ENCODE results near the gene IL5.

DNA sequence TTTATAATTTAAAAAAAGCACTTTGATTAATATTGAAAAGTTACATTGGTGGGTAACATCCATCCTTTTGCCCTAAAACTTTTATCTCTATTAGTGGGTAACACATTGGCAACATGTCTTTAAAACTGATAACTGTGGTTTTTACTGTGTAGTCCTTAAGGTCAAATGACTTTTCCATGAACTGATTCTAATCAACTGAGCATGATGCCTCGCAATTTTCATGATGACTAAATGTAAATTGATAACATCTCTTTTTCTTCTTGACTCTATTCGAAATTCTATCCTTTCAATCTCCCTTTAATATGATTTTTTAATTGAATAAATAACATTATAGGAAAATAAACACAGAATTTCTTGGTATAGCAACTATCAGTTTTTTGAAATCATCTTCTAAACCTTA is 6.3 kb upstream of the IL5 start:
- TF ChIP-seq RORA (CRISPR knock-in tag; IDR thresholded peaks at IDR 0.05) (no peak), POLR2AphosphoS5 (IDR thresholded peaks at IDR 0.05; ENCODE audit: low read depth, low read length) (no peak), HNF4A (CRISPR knock-in tag; IDR thresholded peaks at IDR 0.05) (no peak), ZNF7 (CRISPR knock-in tag; IDR thresholded peaks at IDR 0.05) (no peak), EZH2 (conservative IDR thresholded peaks at IDR 0.05; ENCODE audit: low read depth, low read length) (no peak), MXD4 (CRISPR knock-in tag; IDR thresholded peaks at IDR 0.05) (no peak)
- TF ChIP-seq, protein P1, sequence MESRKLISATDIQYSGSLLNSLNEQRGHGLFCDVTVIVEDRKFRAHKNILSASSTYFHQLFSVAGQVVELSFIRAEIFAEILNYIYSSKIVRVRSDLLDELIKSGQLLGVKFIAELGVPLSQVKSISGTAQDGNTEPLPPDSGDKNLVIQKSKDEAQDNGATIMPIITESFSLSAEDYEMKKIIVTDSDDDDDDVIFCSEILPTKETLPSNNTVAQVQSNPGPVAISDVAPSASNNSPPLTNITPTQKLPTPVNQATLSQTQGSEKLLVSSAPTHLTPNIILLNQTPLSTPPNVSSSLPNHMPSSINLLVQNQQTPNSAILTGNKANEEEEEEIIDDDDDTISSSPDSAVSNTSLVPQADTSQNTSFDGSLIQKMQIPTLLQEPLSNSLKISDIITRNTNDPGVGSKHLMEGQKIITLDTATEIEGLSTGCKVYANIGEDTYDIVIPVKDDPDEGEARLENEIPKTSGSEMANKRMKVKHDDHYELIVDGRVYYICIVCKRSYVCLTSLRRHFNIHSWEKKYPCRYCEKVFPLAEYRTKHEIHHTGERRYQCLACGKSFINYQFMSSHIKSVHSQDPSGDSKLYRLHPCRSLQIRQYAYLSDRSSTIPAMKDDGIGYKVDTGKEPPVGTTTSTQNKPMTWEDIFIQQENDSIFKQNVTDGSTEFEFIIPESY (CRISPR knock-in tag; IDR thresholded peaks at IDR 0.05): no peak
- TF ChIP-seq, protein P2, sequence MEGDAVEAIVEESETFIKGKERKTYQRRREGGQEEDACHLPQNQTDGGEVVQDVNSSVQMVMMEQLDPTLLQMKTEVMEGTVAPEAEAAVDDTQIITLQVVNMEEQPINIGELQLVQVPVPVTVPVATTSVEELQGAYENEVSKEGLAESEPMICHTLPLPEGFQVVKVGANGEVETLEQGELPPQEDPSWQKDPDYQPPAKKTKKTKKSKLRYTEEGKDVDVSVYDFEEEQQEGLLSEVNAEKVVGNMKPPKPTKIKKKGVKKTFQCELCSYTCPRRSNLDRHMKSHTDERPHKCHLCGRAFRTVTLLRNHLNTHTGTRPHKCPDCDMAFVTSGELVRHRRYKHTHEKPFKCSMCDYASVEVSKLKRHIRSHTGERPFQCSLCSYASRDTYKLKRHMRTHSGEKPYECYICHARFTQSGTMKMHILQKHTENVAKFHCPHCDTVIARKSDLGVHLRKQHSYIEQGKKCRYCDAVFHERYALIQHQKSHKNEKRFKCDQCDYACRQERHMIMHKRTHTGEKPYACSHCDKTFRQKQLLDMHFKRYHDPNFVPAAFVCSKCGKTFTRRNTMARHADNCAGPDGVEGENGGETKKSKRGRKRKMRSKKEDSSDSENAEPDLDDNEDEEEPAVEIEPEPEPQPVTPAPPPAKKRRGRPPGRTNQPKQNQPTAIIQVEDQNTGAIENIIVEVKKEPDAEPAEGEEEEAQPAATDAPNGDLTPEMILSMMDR (CRISPR knock-in tag; IDR thresholded peaks at IDR 0.05): no peak
- TF ChIP-seq, protein P3, sequence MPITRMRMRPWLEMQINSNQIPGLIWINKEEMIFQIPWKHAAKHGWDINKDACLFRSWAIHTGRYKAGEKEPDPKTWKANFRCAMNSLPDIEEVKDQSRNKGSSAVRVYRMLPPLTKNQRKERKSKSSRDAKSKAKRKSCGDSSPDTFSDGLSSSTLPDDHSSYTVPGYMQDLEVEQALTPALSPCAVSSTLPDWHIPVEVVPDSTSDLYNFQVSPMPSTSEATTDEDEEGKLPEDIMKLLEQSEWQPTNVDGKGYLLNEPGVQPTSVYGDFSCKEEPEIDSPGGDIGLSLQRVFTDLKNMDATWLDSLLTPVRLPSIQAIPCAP (CRISPR knock-in tag; IDR thresholded peaks at IDR 0.05; ENCODE audit: low read depth): no peak
- TF ChIP-seq, protein P4, sequence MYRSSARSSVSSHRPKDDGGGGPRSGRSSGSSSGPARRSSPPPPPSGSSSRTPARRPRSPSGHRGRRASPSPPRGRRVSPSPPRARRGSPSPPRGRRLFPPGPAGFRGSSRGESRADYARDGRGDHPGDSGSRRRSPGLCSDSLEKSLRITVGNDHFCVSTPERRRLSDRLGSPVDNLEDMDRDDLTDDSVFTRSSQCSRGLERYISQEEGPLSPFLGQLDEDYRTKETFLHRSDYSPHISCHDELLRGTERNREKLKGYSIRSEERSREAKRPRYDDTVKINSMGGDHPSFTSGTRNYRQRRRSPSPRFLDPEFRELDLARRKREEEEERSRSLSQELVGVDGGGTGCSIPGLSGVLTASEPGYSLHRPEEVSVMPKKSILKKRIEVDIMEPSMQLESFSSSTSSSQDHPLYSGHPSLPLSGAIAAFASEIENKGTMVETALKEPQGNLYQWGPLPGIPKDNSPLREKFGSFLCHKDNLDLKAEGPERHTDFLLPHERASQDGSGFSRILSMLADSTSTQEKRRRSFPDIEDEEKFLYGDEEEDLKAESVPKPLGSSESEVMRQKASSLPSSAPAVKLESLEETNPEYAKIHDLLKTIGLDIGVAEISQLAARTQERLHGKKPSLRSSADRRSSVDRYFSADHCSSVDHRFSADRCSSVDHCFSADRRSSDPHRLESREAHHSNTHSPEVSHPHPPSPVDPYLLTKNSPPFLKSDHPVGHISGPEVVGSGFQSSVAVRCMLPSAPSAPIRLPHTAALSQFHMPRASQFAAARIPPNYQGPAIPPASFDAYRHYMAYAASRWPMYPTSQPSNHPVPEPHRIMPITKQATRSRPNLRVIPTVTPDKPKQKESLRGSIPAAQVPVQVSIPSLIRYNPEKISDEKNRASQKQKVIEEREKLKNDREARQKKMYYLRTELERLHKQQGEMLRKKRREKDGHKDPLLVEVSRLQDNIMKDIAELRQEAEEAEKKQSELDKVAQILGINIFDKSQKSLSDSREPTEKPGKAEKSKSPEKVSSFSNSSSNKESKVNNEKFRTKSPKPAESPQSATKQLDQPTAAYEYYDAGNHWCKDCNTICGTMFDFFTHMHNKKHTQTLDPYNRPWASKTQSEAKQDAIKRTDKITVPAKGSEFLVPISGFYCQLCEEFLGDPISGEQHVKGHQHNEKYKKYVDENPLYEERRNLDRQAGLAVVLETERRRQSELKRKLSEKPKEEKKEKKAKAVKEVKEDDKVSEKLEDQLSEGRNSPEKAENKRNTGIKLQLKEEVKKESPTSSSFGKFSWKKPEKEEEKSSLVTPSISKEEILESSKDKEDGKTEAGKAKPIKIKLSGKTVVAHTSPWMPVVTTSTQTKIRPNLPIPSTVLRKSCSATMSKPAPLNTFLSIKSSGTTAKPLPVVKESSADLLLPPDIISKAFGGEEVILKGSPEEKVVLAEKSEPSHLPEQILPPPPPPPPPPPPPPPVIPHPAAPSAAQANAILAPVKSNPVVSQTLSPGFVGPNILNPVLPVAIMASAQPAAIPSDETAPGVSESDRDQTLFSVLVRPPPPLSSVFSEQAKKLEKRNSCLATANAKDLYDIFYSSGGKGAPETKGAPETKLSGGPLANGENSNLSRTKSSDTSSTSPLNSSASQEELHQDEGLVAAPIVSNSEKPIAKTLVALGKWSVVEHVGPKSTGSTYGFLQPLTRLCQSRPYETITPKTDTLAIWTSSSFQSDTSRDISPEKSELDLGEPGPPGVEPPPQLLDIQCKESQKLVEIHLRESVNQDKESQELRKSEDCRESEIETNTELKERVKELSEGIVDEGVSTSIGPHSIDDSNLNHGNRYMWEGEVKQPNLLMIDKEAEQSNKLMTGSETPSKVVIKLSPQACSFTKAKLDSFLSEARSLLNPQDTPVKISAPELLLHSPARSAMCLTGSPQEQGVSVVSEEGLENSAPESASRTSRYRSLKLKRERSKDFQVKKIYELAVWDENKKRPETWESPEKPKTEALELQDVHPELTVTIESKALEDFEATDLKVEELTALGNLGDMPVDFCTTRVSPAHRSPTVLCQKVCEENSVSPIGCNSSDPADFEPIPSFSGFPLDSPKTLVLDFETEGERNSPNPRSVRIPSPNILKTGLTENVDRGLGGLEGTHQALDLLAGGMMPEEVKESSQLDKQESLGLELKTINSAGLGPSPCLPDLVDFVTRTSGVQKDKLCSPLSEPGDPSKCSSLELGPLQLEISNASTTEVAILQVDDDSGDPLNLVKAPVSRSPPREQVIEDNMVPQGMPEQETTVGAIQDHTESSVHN (CRISPR knock-in tag; IDR thresholded peaks at IDR 0.05): no peak
- TF ChIP-seq, protein P5, sequence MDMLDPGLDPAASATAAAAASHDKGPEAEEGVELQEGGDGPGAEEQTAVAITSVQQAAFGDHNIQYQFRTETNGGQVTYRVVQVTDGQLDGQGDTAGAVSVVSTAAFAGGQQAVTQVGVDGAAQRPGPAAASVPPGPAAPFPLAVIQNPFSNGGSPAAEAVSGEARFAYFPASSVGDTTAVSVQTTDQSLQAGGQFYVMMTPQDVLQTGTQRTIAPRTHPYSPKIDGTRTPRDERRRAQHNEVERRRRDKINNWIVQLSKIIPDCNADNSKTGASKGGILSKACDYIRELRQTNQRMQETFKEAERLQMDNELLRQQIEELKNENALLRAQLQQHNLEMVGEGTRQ (IDR thresholded peaks at IDR 0.05; ENCODE audit: low read depth, low read length): no peak
- TF ChIP-seq, protein P5 (CRISPR knock-in tag; IDR thresholded peaks at IDR 0.05; ENCODE audit: borderline replicate concordance): no peak
- TF ChIP-seq, protein P6, sequence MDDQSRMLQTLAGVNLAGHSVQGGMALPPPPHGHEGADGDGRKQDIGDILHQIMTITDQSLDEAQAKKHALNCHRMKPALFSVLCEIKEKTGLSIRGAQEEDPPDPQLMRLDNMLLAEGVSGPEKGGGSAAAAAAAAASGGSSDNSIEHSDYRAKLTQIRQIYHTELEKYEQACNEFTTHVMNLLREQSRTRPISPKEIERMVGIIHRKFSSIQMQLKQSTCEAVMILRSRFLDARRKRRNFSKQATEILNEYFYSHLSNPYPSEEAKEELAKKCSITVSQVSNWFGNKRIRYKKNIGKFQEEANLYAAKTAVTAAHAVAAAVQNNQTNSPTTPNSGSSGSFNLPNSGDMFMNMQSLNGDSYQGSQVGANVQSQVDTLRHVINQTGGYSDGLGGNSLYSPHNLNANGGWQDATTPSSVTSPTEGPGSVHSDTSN (CRISPR knock-in tag; IDR thresholded peaks at IDR 0.05; ENCODE audit: borderline replicate concordance): no peak

Measured in HepG2 (cell line).